Panc1 (cell line): ENCODE results near the gene TMOD2. TPM values are rescaled to one million over a fixed set of nuclear protein-coding genes. Genes with fewer than 3 reads are reported as not detected.

Experiments used
- ATAC-seq: fragments of 200-7000 bp; cut with Tn5 transposase; 2 replicates; pipeline ENCODE4 v1.9.1; 2020; ENCODE audit warnings: mild to moderate bottlenecking, moderate library complexity
- BruUV-seq: library from RNA; stranded (reverse); fragments of 400-500 nt; replicated peaks from 2 replicates; lab custom pipeline; 2021; lab: Mats Ljungman, UMichigan
- CTCF ChIA-PET: fragments of 300-600 bp; sonication (Branson Sonifier 250); formaldehyde crosslinking; loops from one replicate; lab custom pipeline; 2022; ENCODE audit warnings: antibody characterized with exemption; lab: Charles Lee
- POLR2A ChIA-PET: fragments of 300-600 bp; sonication (Branson Sonifier 250); formaldehyde crosslinking; loops from one replicate; lab custom pipeline; 2022; ENCODE audit warnings: antibody characterized with exemption; lab: Charles Lee
- DNase-seq: peaks from one replicate; pipeline ENCODE4 v3.0.0-alpha.2; 2010; ENCODE audit warnings: low read depth, low spot score
- H3K27ac ChIP-seq: 2 replicates; pipeline ENCODE4 v1.5.1; 2011; ENCODE audit warnings: mild to moderate bottlenecking, low read length, inconsistent platforms
- H3K27me3 ChIP-seq: fragments of 200-500 bp; sonication (Bioruptor generic); 2 replicates; pipeline ENCODE4 v1.6.0; 2014; ENCODE audit warnings: low read length, inconsistent platforms; ENCODE audit not compliant: control insufficient read depth, insufficient read depth
- H3K36me3 ChIP-seq: fragments of 200-500 bp; sonication (Bioruptor generic); 2 replicates; pipeline ENCODE4 v1.5.1; 2014; ENCODE audit warnings: inconsistent platforms, mild to moderate bottlenecking, low read length, moderate library complexity; ENCODE audit not compliant: control insufficient read depth, insufficient read depth
- H3K4me1 ChIP-seq: 2 replicates; pipeline ENCODE4 v1.5.1; 2011; ENCODE audit warnings: inconsistent platforms, mild to moderate bottlenecking, low read length, moderate library complexity; ENCODE audit not compliant: control insufficient read depth, insufficient read depth
- H3K4me3 ChIP-seq, 2 experiments: 2 replicates each; pipeline ENCODE4 v1.5.1; 2011 to 2012; ENCODE audit warnings: low read depth in 2 of 2, low read length in 2 of 2, mild to moderate bottlenecking in 2 of 2, inconsistent platforms in 1 of 2, moderate library complexity in 1 of 2
- H3K9me3 ChIP-seq: fragments of 200-500 bp; sonication (Bioruptor generic); 2 replicates; pipeline ENCODE4 v1.5.1; 2014; ENCODE audit warnings: low read depth, mild to moderate bottlenecking, inconsistent platforms, low read length, moderate library complexity; ENCODE audit not compliant: control insufficient read depth, insufficient read depth
- CTCF ChIP-seq: fragments of 450-650 bp; IDR thresholded peaks from 2 replicates; pipeline ENCODE4 v1.5.1; 2017; ENCODE audit warnings: mild to moderate bottlenecking
- POLR2AphosphoS5 ChIP-seq: IDR thresholded peaks from 2 replicates; pipeline ENCODE4 v1.6.1; 2012; ENCODE audit warnings: mild to moderate bottlenecking, low read depth, low read length, moderate library complexity
- REST ChIP-seq, 2 experiments: IDR thresholded peaks; 2 replicates each; pipeline ENCODE4 v1.6.1; 2011 to 2012; ENCODE audit warnings: low read depth in 2 of 2, control low read depth in 1 of 2, low read length in 1 of 2, mild to moderate bottlenecking in 1 of 2, moderate library complexity in 1 of 2; ENCODE audit not compliant: insufficient read depth in 1 of 2
- SIN3A ChIP-seq: IDR thresholded peaks from 2 replicates; pipeline ENCODE4 v1.6.1; 2012; ENCODE audit warnings: low read depth, mild to moderate bottlenecking, low read length, moderate library complexity, borderline replicate concordance; ENCODE audit not compliant: insufficient read depth
- TCF7L2 ChIP-seq: IDR thresholded peaks from 2 replicates; pipeline ENCODE4 v1.6.1; 2011; ENCODE audit warnings: mild to moderate bottlenecking, low read depth, low read length, inconsistent platforms
- in situ Hi-C: cut with HindIII; loops from 2 replicates; pipeline ENCODE4 v1.10.0; 2016; ENCODE audit warnings: low sequenced_read_pairs, low pct_unique_long_range_greater_than_20kb
- intact Hi-C: fragments of 100-400 bp; cut with micrococcal nuclease; formaldehyde crosslinking; loops from one replicate; pipeline ENCODE4 v1.10.0; 2022; ENCODE audit not compliant: unreplicated experiment
- total RNA-seq: library from RNA; stranded (reverse); gene quantifications from one replicate; pipeline ENCODE4 v1.2.1, GENCODE V29; 2021; ENCODE audit not compliant: unreplicated experiment

TMOD2 gene
- total RNA-seq, 1 experiment from 2014 or later = 1.7 TPM

- intact Hi-C loops (loop anchor here (1.0 kb wide), 1 partner anchor 39 kb away; no protein-coding TSS in a partner anchor), in situ Hi-C loops (no loop called here)
- Histone ChIP-seq H3K4me3 (peak overlapping the region; percentile 62 to 79), H3K36me3 (no peaks in the 10 kb centered on the region), H3K4me1 (peaks cover 17% of the 10 kb centered on the region), H3K9me3 (no peaks in the 10 kb centered on the region), H3K27me3 (no peaks in the 10 kb centered on the region), H3K27ac (peak overlapping the region; percentile 63)
- ATAC-seq (peak; percentile 87), DNase-seq (no peak)
- POLR2A ChIA-PET = interaction anchor here (0.7 kb wide), 1 partner anchor 34 kb away, joined by 3 read pairs; no protein-coding TSS in a partner anchor
- CTCF ChIA-PET = interaction anchor here (0.6 to 0.9 kb wide), 3 partner anchors 40 to 532 kb away, joined by 3 to 4 read pairs (median 3); no protein-coding TSS in a partner anchor
- TF ChIP-seq POLR2AphosphoS5 (no peak), CTCF (no peak), REST (IDR thresholded peaks at IDR 0.05; ENCODE audit: insufficient read depth in 1 of 2, low read depth in 2 of 2, low read length in 1 of 2) (no peak), SIN3A (0 out of 2 replicates have a peak, but pooled peaks have one; percentile 50)
- no TSS peak for BruUV-seq
Measured at GRCh38 chr15:51736751-51737521, 14.5 kb upstream of the TMOD2 start.

GRCh38 chr15:51737522-51738305 is 13.7 kb upstream of the TMOD2 start, which contains the start of gene LYSMD2:
Gene LYSMD2, minus strand, starts transcription at chr15:51737655. Its CDS starts 33 bp downstream, at chr15:51737622.
- POLR2A ChIA-PET = interaction anchor here (0.6 to 0.7 kb wide), 2 partner anchors 35 to 81 kb away, joined by 3 read pairs; no protein-coding TSS in a partner anchor
- Histone ChIP-seq H3K36me3 (no peaks in the 10 kb centered on the region), H3K27ac (peak within 1 kb of the TSS; percentile 71), H3K9me3 (no peaks in the 10 kb centered on the region), H3K27me3 (no peaks in the 10 kb centered on the region), H3K4me1 (peaks cover 12% of the 10 kb centered on the region), H3K4me3 (peak within 1 kb of the TSS; percentile 62 to 79)
- TF ChIP-seq POLR2AphosphoS5 (no peak), TCF7L2 (no peak), REST (IDR thresholded peaks at IDR 0.05; ENCODE audit: insufficient read depth in 1 of 2, low read depth in 2 of 2, low read length in 1 of 2) (no peak), CTCF (no peak), SIN3A (0 out of 2 replicates have a peak, but pooled peaks have one; percentile 27)
- BruUV-seq = no TSS peak
- ATAC-seq (peak; percentile 92), DNase-seq (no peak)
- in situ Hi-C loops = no loop called here
- intact Hi-C loops = loop anchor here (1.0 kb wide), 1 partner anchor 39 kb away; no protein-coding TSS in a partner anchor
- CTCF ChIA-PET = interaction anchor here (0.6 kb wide), 2 partner anchors 42 to 533 kb away, joined by 3 read pairs; no protein-coding TSS in a partner anchor
